H1 (cell line): ENCODE results near the gene MICOS13. TPM values are rescaled to one million over a fixed set of nuclear protein-coding genes. Genes with fewer than 3 reads are reported as not detected.
"Not testable (repeated sequence)": the region's sequence is repeated elsewhere in the genome, so short reads cannot be mapped to it uniquely, and the experiment has no call there.

Experiments used
- CTCF ChIA-PET: fragments of 300-600 bp; sonication (Branson Sonifier 250); formaldehyde crosslinking; loops from one replicate; lab custom pipeline; 2021; ENCODE audit not compliant: partially characterized antibody; lab: Charles Lee
- POLR2A ChIA-PET: fragments of 300-600 bp; sonication (Branson Sonifier 250); formaldehyde crosslinking; loops from one replicate; lab custom pipeline; 2021; ENCODE audit warnings: inconsistent platforms; ENCODE audit not compliant: partially characterized antibody; lab: Charles Lee
- DNase-seq, 2 experiments: peaks; one replicate each; pipeline versions ENCODE4 v3.0.0 to v3.0.0-alpha.2; 2010 to 2022; ENCODE audit warnings: low spot score in 2 of 2, low read depth in 1 of 2, mixed read lengths in 1 of 2
- FAIRE-seq: peaks from 2 replicates; lab custom pipeline; 2011; peaks lifted over from hg19 to GRCh38; lab: Jason Lieb, UNC
- H2AFZ ChIP-seq: 2 replicates; pipeline ENCODE4 v1.8.1; 2012; ENCODE audit warnings: low read length, inconsistent platforms
- H2AK5ac ChIP-seq: 2 replicates; pipeline ENCODE4 v1.6.1; 2013; ENCODE audit warnings: low read depth, low read length
- H2BK120ac ChIP-seq: replicated peaks from 2 replicates; pipeline ENCODE3; 2013; ENCODE audit warnings: low read depth, low read length, inconsistent platforms
- H2BK12ac ChIP-seq: 2 replicates; pipeline ENCODE4 v1.6.1; 2013; ENCODE audit warnings: low read depth, low read length
- H2BK15ac ChIP-seq: 2 replicates; pipeline ENCODE4 v1.6.1; 2013; ENCODE audit warnings: low read length
- H2BK20ac ChIP-seq: 2 replicates; pipeline ENCODE4 v1.6.1; 2013; ENCODE audit warnings: low read length
- H2BK5ac ChIP-seq: 2 replicates; pipeline ENCODE4 v1.6.1; 2013; ENCODE audit warnings: low read depth, low read length
- H3K14ac ChIP-seq: 2 replicates; pipeline ENCODE4 v1.6.1; 2013; ENCODE audit warnings: inconsistent platforms; ENCODE audit not compliant: insufficient read length
- H3K18ac ChIP-seq: 2 replicates; pipeline ENCODE4 v1.6.1; 2013; ENCODE audit warnings: low read length; ENCODE audit errors: extremely low read depth
- H3K23ac ChIP-seq: 2 replicates; pipeline ENCODE4 v1.6.1; 2013; ENCODE audit warnings: inconsistent platforms; ENCODE audit not compliant: insufficient read length
- H3K23me2 ChIP-seq: 2 replicates; pipeline ENCODE4 v1.6.1; 2013; ENCODE audit warnings: low read depth, low read length
- H3K27ac ChIP-seq: 2 replicates; pipeline ENCODE4 v1.6.1; 2011; ENCODE audit warnings: low read depth, low read length, inconsistent platforms
- H3K27me3 ChIP-seq, 4 experiments: replicated peaks in 1 of 4; 1 replicate in 1 of 4; 2 replicates in 3 of 4; pipeline versions ENCODE4 v1.6.1 to v1.8.1; 2011 to 2013; ENCODE audit warnings: low read length in 3 of 4, mild to moderate bottlenecking in 3 of 4, inconsistent platforms in 2 of 4, mixed read lengths in 2 of 4, moderate library complexity in 1 of 4; ENCODE audit not compliant: control insufficient read depth in 3 of 4, insufficient read depth in 3 of 4; ENCODE audit errors: extremely low read depth in 1 of 4
- H3K36me3 ChIP-seq, 4 experiments: 2 replicates each; pipeline versions ENCODE4 v1.6.1 to v1.8.1; 2011 to 2013; ENCODE audit warnings: mild to moderate bottlenecking in 4 of 4, low read length in 3 of 4, moderate library complexity in 2 of 4, control low read depth in 1 of 4, inconsistent platforms in 1 of 4; ENCODE audit not compliant: insufficient read depth in 4 of 4, control insufficient read depth in 2 of 4
- H3K4ac ChIP-seq: replicated peaks from 2 replicates; pipeline ENCODE3; 2013; ENCODE audit warnings: low read length, low read depth, mixed read lengths, inconsistent platforms; ENCODE audit not compliant: insufficient read length
- H3K4me1 ChIP-seq, 4 experiments: replicated peaks in 1 of 4; 1 replicate in 1 of 4; 2 replicates in 3 of 4; pipeline versions ENCODE4 v1.6.1 to v1.8.1; 2011 to 2013; ENCODE audit warnings: low read length in 3 of 4, inconsistent platforms in 2 of 4, mixed read lengths in 1 of 4; ENCODE audit not compliant: insufficient read depth in 4 of 4, control insufficient read depth in 3 of 4
- H3K4me2 ChIP-seq, 2 experiments: 2 replicates each; pipeline versions ENCODE4 v1.6.1 to v1.8.1; 2011 to 2013; ENCODE audit warnings: low read depth in 2 of 2, low read length in 2 of 2, control low read depth in 1 of 2, inconsistent platforms in 1 of 2, mild to moderate bottlenecking in 1 of 2; ENCODE audit not compliant: insufficient read depth in 1 of 2
- H3K4me3 ChIP-seq, 4 experiments: fragments of 200-600, 300-600 bp in 1 of 4; sonication (generic), shearing (Covaris generic), sonication (Bioruptor Twin) in 1 of 4; 2 replicates each; pipeline versions ENCODE4 v1.5.1 to v1.8.1; 2011 to 2016; ENCODE audit warnings: low read length in 4 of 4, low read depth in 3 of 4, control low read depth in 2 of 4, inconsistent platforms in 2 of 4, mild to moderate bottlenecking in 2 of 4, mixed read lengths in 1 of 4, moderate library complexity in 1 of 4; ENCODE audit not compliant: insufficient read depth in 2 of 4; ENCODE audit errors: extremely low read depth in 1 of 4
- H3K56ac ChIP-seq: replicated peaks from 2 replicates; pipeline ENCODE3; 2013; ENCODE audit warnings: low read depth, mild to moderate bottlenecking, mixed read lengths, low read length, inconsistent platforms; ENCODE audit not compliant: insufficient read length
- H3K79me1 ChIP-seq: 2 replicates; pipeline ENCODE4 v1.6.1; 2013; ENCODE audit warnings: low read depth, low read length, control low read depth
- H3K79me2 ChIP-seq, 2 experiments: 2 replicates each; pipeline versions ENCODE4 v1.6.1 to v1.8.1; 2012 to 2013; ENCODE audit warnings: low read length in 2 of 2, mild to moderate bottlenecking in 2 of 2, inconsistent platforms in 1 of 2; ENCODE audit not compliant: insufficient read depth in 2 of 2, control insufficient read depth in 1 of 2
- H3K9ac ChIP-seq, 4 experiments: replicated peaks in 1 of 4; 1 replicate in 1 of 4; 2 replicates in 3 of 4; pipeline versions ENCODE4 v1.6.1 to v1.8.1; 2011 to 2013; ENCODE audit warnings: low read depth in 3 of 4, low read length in 3 of 4, control low read depth in 2 of 4, mild to moderate bottlenecking in 2 of 4, moderate library complexity in 2 of 4, inconsistent platforms in 1 of 4; ENCODE audit errors: extremely low read depth in 1 of 4
- H3K9me3 ChIP-seq, 2 experiments: 2 replicates each; pipeline versions ENCODE4 v1.6.1 to v1.8.1; 2012 to 2013; ENCODE audit warnings: mild to moderate bottlenecking in 2 of 2, moderate library complexity in 2 of 2, control low read depth in 1 of 2, inconsistent platforms in 1 of 2, low read depth in 1 of 2, low read length in 1 of 2, mixed read lengths in 1 of 2; ENCODE audit not compliant: insufficient read depth in 2 of 2
- H4K20me1 ChIP-seq, 2 experiments: replicated peaks in 1 of 2; 2 replicates each; pipeline versions ENCODE3 to v1.8.1; 2011 to 2013; ENCODE audit warnings: inconsistent platforms in 2 of 2, low read length in 2 of 2, mild to moderate bottlenecking in 1 of 2; ENCODE audit not compliant: insufficient read depth in 2 of 2, control insufficient read depth in 1 of 2
- H4K5ac ChIP-seq: 2 replicates; pipeline ENCODE4 v1.6.1; 2013; ENCODE audit warnings: low read length, low read depth, mixed read lengths, inconsistent platforms; ENCODE audit not compliant: insufficient read length
- H4K8ac ChIP-seq: 2 replicates; pipeline ENCODE4 v1.8.0; 2013; ENCODE audit warnings: mild to moderate bottlenecking, moderate library complexity, low read length, inconsistent platforms; ENCODE audit not compliant: insufficient read depth; ENCODE audit errors: extremely low read depth
- H4K91ac ChIP-seq: replicated peaks from 2 replicates; pipeline ENCODE3; 2013; ENCODE audit warnings: low read length, mixed read lengths, inconsistent platforms; ENCODE audit not compliant: insufficient read length
- WGBS, 2 experiments: shearing (Covaris generic) in 1 of 2; methylation state at CpG; one replicate each; pipeline versions ENCODE4 v1.1.6 to v1.1.7; 2013 to 2015; ENCODE audit warnings: low lambda C conversion rate in 2 of 2, mixed read lengths in 2 of 2, inconsistent platforms in 1 of 2, low coverage in 1 of 2, missing lambda C conversion rate in 1 of 2; ENCODE audit not compliant: insufficient replicate concordance in 2 of 2, insufficient coverage in 1 of 2, insufficient read length in 1 of 2; ENCODE audit errors: extremely low coverage in 1 of 2, missing lambda C conversion rate in 1 of 2; 5-methylcytosine and 5-hydroxymethylcytosine counted together
- polyA plus RNA-seq, 7 experiments: library from polyadenylated mRNA; depleted of rRNA in 3 of 7; stranded (reverse) in 5 of 7; unstranded in 2 of 7; fragments of >200 nt in 5 of 7; fragments of 200-250 nt in 2 of 7; gene quantifications; 1 replicate in 5 of 7; 2 replicates in 1 of 7; 4 replicates in 1 of 7; pipeline versions ENCODE4 v1.2.1 to v1.2.3, GENCODE V29; 2011 to 2013; ENCODE audit warnings: missing spikeins in 2 of 7, mixed read lengths in 2 of 7
- total RNA-seq: library from RNA; stranded (reverse); fragmentation: NEBNext Ultra II Directional; extraction: Animal tissue kit (Norgen Biotek cat#: 25700); gene quantifications from 2 replicates; pipeline ENCODE4 v1.2.1, GENCODE V29; 2021

Gene MICOS13
- total and polyA plus RNA-seq, 2 of the 8 experiments (the other 6 are each of a cell fraction or from before 2014, with no cell fraction given) = 17.3 to 36.1 TPM

GRCh38 chr19:5688262-5688881 lies 8.1 kb upstream of the MICOS13 start:
- not testable (repeated sequence) for H3K18ac ChIP-seq, H3K4me2 ChIP-seq

More at GRCh38 chr19:5688262-5688881, 8.1 kb upstream of the MICOS13 start:
- Histone ChIP-seq H4K20me1 (peaks cover 25 to 26% of the 10 kb centered on the region in 2 experiments), H3K79me2 (peaks cover 10 to 32% of the 10 kb centered on the region in 2 experiments), H2BK12ac (0 out of 2 replicates have a peak overlapping the region, but pooled peaks have one; percentile 27), H3K36me3 (peaks cover 15 to 25% (median 22%) of the 10 kb centered on the region in 4 experiments)
- not testable (repeated sequence) for H2AK5ac ChIP-seq, H3K23me2 ChIP-seq, FAIRE-seq, H3K9me3 ChIP-seq, H2BK20ac ChIP-seq, H4K91ac ChIP-seq, H3K14ac ChIP-seq, H3K79me1 ChIP-seq, H3K4me1 ChIP-seq, H2BK5ac ChIP-seq, H4K8ac ChIP-seq, H3K4ac ChIP-seq, H2AFZ ChIP-seq, H3K56ac ChIP-seq, H3K23ac ChIP-seq, H3K4me3 ChIP-seq, H3K9ac ChIP-seq, H3K27me3 ChIP-seq, H3K27ac ChIP-seq, DNase-seq, H2BK15ac ChIP-seq, H4K5ac ChIP-seq, H2BK120ac ChIP-seq
- CTCF ChIA-PET = interaction anchor here (0.6 to 4.9 kb wide), 12 partner anchors 11 to 348 kb away, joined by 3 to 26 read pairs (median 8); partner anchors contain the start of genes CATSPERD and PTPRS
- POLR2A ChIA-PET = interaction anchor here (1.0 to 15.6 kb wide), 7 partner anchors 11 to 109 kb away, joined by 3 to 620 read pairs (median 24); partner anchors contain the start of genes CATSPERD, LONP1, SAFB and SAFB2
- WGBS, 2 experiments = 91% methylated on average over 13 of the region's 13 CpGs; no CpG with 5 or more reads in 1 of the 2 experiments
